GM23338 (cell line): ENCODE results near the gene BAIAP2. TPM values are rescaled to one million over a fixed set of nuclear protein-coding genes. Genes with fewer than 3 reads are reported as not detected.

Experiments used
- ATAC-seq: fragments of 200-7000 bp; cut with Tn5 transposase; 3 replicates; pipeline ENCODE4 v1.9.1; 2020
- DNase-seq: peaks from one replicate; pipeline ENCODE4 v3.0.0-alpha.2; 2015; ENCODE audit warnings: low spot score
- H2AFZ ChIP-seq: fragments of 200-600 bp; sonication (generic); 2 replicates; pipeline ENCODE4 v1.8.0; 2016; ENCODE audit warnings: antibody characterized with exemption, mild to moderate bottlenecking, moderate library complexity
- H3F3A ChIP-seq: fragments of 200-600 bp; sonication (generic); replicated peaks from 2 replicates; pipeline ENCODE4 v1.8.0; 2017; ENCODE audit warnings: antibody characterized with exemption, mixed run types, low read depth
- H3K27ac ChIP-seq: fragments of 200-600 bp; sonication (generic); 2 replicates; pipeline ENCODE4 v1.6.1; 2016; ENCODE audit warnings: low read depth
- H3K27me3 ChIP-seq: fragments of 200-600 bp; sonication (generic); 2 replicates; pipeline ENCODE4 v1.8.0; 2016; ENCODE audit warnings: mild to moderate bottlenecking, mixed run types, moderate library complexity; ENCODE audit not compliant: insufficient read depth
- H3K36me3 ChIP-seq: fragments of 200-600 bp; sonication (generic); 2 replicates; pipeline ENCODE4 v1.8.0; 2016; ENCODE audit warnings: mild to moderate bottlenecking; ENCODE audit not compliant: insufficient read depth
- H3K4me1 ChIP-seq: fragments of 200-600 bp; sonication (generic); 2 replicates; pipeline ENCODE4 v1.8.0; 2016; ENCODE audit warnings: mild to moderate bottlenecking, moderate library complexity; ENCODE audit not compliant: insufficient read depth
- H3K4me2 ChIP-seq: fragments of 200-600 bp; sonication (generic); 2 replicates; pipeline ENCODE4 v1.7.1; 2017; ENCODE audit warnings: mixed run types
- H3K4me3 ChIP-seq: fragments of 200-600 bp; sonication (generic); 2 replicates; pipeline ENCODE4 v1.6.1; 2016; ENCODE audit warnings: mixed run types
- H3K79me2 ChIP-seq: fragments of 200-600 bp; sonication (generic); replicated peaks from 2 replicates; pipeline ENCODE4 v1.8.0; 2017; ENCODE audit warnings: mild to moderate bottlenecking; ENCODE audit not compliant: insufficient read depth
- H3K9me2 ChIP-seq: fragments of 200-600 bp; sonication (generic); 2 replicates; pipeline ENCODE4 v1.8.0; 2017; ENCODE audit not compliant: insufficient read depth
- H4K20me1 ChIP-seq: fragments of 200-600 bp; sonication (generic); replicated peaks from 2 replicates; pipeline ENCODE4 v1.8.0; 2017; ENCODE audit warnings: mild to moderate bottlenecking; ENCODE audit not compliant: insufficient read depth
- H3K27ac Mint-ChIP-seq: 2 replicates; pipeline ENCODE4 v1.8.0; 2020; ENCODE audit warnings: inconsistent platforms, mild to moderate bottlenecking, moderate library complexity, mixed read lengths
- H3K27me3 Mint-ChIP-seq: 3 replicates; pipeline ENCODE4 v1.8.0; 2022; ENCODE audit warnings: low read depth, mild to moderate bottlenecking, moderate library complexity, mixed read lengths, inconsistent platforms; ENCODE audit not compliant: insufficient read depth, poor library complexity
- H3K36me3 Mint-ChIP-seq: 3 replicates; pipeline ENCODE4 v1.8.0; 2021; ENCODE audit warnings: low read depth, mild to moderate bottlenecking, inconsistent platforms, moderate library complexity, mixed read lengths
- H3K4me1 Mint-ChIP-seq: 3 replicates; pipeline ENCODE4 v1.8.0; 2020; ENCODE audit warnings: mild to moderate bottlenecking, inconsistent platforms, mixed read lengths
- H3K4me3 Mint-ChIP-seq: 3 replicates; pipeline ENCODE4 v1.8.0; 2021; ENCODE audit warnings: moderate library complexity, mild to moderate bottlenecking, inconsistent platforms, mixed read lengths
- H3K9me3 Mint-ChIP-seq: 3 replicates; pipeline ENCODE4 v1.8.0; 2020; ENCODE audit warnings: moderate library complexity, mild to moderate bottlenecking, inconsistent platforms, mixed read lengths
- EZH2 ChIP-seq: fragments of 200-600 bp; sonication (generic); IDR thresholded peaks from one replicate; pipeline ENCODE4 v1.8.0; 2017; ENCODE audit warnings: antibody characterized with exemption, mild to moderate bottlenecking, low read depth; ENCODE audit not compliant: unreplicated experiment
- EZH2phosphoT487 ChIP-seq: fragments of 200-600 bp; sonication (generic); IDR thresholded peaks from one replicate; pipeline ENCODE4 v1.8.1; 2018; ENCODE audit warnings: antibody characterized with exemption; ENCODE audit not compliant: unreplicated experiment
- JUNB ChIP-seq: IDR thresholded peaks from one replicate; pipeline ENCODE4 v1.6.1; 2016; ENCODE audit warnings: antibody characterized with exemption; ENCODE audit not compliant: unreplicated experiment
- NANOG ChIP-seq: IDR thresholded peaks from 2 replicates; pipeline ENCODE4 v1.6.1; 2016; ENCODE audit warnings: antibody characterized with exemption, borderline replicate concordance
- POLR2AphosphoS5 ChIP-seq: IDR thresholded peaks from 2 replicates; pipeline ENCODE4 v1.6.1; 2016; ENCODE audit warnings: antibody characterized with exemption, low read depth
- STAT1 ChIP-seq: IDR thresholded peaks from one replicate; pipeline ENCODE4 v1.6.1; 2016; ENCODE audit warnings: antibody characterized with exemption; ENCODE audit not compliant: unreplicated experiment
- ZNF114 ChIP-seq: fragments of 250-450 bp; sonication (Bioruptor Pico); IDR thresholded peaks from 2 replicates; pipeline ENCODE4 v1.5.0; 2020; ENCODE audit warnings: mild to moderate bottlenecking, moderate library complexity
- ZNF331 ChIP-seq: fragments of 250-450 bp; sonication (Bioruptor Pico); IDR thresholded peaks from 2 replicates; pipeline ENCODE4 v1.5.0; 2020; ENCODE audit warnings: low read depth, mild to moderate bottlenecking, moderate library complexity
- polyA plus RNA-seq: library from polyadenylated mRNA; unstranded; fragments of >200 nt; fragmentation: Nextera tagmentation; extraction: Ambion mirVana; gene quantifications from 2 replicates; pipeline ENCODE4 v1.2.1, GENCODE V29; 2016
- total RNA-seq: library from RNA; depleted of rRNA; stranded (reverse); fragments of >200 nt; shearing (Covaris generic); gene quantifications from 2 replicates; pipeline ENCODE4 v1.2.3, GENCODE V29; 2014
- TF ChIP-seq, protein P1 (sequence below): IDR thresholded peaks from one replicate; pipeline ENCODE4 v1.6.1; 2018; ENCODE audit warnings: antibody characterized with exemption; ENCODE audit not compliant: unreplicated experiment
- TF ChIP-seq, protein P2 (sequence below): IDR thresholded peaks from 2 replicates; pipeline ENCODE4 v1.6.1; 2016; ENCODE audit warnings: antibody characterized with exemption
- TF ChIP-seq, protein P3 (sequence below), 2 experiments: fragments of 200-600 bp in 1 of 2; sonication (generic) in 1 of 2; conservative IDR thresholded peaks; 2 replicates each; pipeline versions ENCODE4 v1.5.1 to v1.6.1; 2016 to 2017; ENCODE audit warnings: antibody characterized with exemption in 2 of 2, low read depth in 2 of 2, mild to moderate bottlenecking in 2 of 2, moderate library complexity in 1 of 2

The BAIAP2 gene
- total and polyA plus RNA-seq, 2 experiments from 2014 or later, result 21.7 to 22.7 TPM

DNA sequence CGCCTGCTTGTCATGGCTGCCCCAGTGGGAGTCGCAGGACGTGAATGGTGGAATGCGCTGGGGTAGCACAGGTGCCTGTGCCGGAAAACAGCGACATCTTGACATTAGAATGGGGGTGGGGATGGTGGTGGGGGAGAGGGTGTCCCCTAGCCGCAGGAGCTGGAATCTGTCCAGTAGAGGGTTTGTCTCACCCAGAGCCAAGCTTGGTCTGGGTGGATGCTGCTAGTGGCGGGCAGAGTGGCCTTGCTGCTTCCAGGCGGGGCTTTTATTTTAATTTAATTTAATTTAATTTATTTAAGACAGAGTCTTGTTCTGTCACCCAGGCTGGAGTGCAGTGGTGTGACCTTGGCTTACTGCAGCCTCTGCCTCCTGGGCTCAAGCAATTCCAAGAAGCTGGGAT, 7.7 kb downstream of the BAIAP2 start:
- Histone ChIP-seq H3K79me2 (peaks cover 80% of the 10 kb centered on the region), H4K20me1 (peaks cover 6% of the 10 kb centered on the region), H3K27me3 (no peaks in the 10 kb centered on the region), H3K9me2 (no peaks in the 10 kb centered on the region), H3K4me3 (no peak overlapping the region), H3K27ac (no peak overlapping the region), H3K4me2 (no peak overlapping the region), H3K4me1 (no peaks in the 10 kb centered on the region), H3F3A (peaks cover 4% of the 10 kb centered on the region; the same call in 1 of the 2 replicates), H2AFZ (no peak overlapping the region), H3K36me3 (no peaks in the 10 kb centered on the region)
- Mint-ChIP-seq H3K27ac (no peak overlapping the region), H3K4me3 (no peak overlapping the region), H3K27me3 (peaks cover 15% of the 10 kb centered on the region), H3K4me1 (peaks cover 17% of the 10 kb centered on the region), H3K9me3 (no peaks in the 10 kb centered on the region), H3K36me3 (no peaks in the 10 kb centered on the region)
- TF ChIP-seq, protein P1, sequence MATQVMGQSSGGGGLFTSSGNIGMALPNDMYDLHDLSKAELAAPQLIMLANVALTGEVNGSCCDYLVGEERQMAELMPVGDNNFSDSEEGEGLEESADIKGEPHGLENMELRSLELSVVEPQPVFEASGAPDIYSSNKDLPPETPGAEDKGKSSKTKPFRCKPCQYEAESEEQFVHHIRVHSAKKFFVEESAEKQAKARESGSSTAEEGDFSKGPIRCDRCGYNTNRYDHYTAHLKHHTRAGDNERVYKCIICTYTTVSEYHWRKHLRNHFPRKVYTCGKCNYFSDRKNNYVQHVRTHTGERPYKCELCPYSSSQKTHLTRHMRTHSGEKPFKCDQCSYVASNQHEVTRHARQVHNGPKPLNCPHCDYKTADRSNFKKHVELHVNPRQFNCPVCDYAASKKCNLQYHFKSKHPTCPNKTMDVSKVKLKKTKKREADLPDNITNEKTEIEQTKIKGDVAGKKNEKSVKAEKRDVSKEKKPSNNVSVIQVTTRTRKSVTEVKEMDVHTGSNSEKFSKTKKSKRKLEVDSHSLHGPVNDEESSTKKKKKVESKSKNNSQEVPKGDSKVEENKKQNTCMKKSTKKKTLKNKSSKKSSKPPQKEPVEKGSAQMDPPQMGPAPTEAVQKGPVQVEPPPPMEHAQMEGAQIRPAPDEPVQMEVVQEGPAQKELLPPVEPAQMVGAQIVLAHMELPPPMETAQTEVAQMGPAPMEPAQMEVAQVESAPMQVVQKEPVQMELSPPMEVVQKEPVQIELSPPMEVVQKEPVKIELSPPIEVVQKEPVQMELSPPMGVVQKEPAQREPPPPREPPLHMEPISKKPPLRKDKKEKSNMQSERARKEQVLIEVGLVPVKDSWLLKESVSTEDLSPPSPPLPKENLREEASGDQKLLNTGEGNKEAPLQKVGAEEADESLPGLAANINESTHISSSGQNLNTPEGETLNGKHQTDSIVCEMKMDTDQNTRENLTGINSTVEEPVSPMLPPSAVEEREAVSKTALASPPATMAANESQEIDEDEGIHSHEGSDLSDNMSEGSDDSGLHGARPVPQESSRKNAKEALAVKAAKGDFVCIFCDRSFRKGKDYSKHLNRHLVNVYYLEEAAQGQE, result no peak
- TF ChIP-seq, protein P2, sequence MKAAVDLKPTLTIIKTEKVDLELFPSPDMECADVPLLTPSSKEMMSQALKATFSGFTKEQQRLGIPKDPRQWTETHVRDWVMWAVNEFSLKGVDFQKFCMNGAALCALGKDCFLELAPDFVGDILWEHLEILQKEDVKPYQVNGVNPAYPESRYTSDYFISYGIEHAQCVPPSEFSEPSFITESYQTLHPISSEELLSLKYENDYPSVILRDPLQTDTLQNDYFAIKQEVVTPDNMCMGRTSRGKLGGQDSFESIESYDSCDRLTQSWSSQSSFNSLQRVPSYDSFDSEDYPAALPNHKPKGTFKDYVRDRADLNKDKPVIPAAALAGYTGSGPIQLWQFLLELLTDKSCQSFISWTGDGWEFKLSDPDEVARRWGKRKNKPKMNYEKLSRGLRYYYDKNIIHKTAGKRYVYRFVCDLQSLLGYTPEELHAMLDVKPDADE, result no peak
- no peak for TF ChIP-seq STAT1
- TF ChIP-seq NANOG, result no peak
- TF ChIP-seq JUNB, result no peak
- TF ChIP-seq POLR2AphosphoS5, result no peak
- TF ChIP-seq EZH2phosphoT487, result no peak
- no peak for TF ChIP-seq ZNF331 (CRISPR knock-in tag)
- no peak for TF ChIP-seq ZNF114
- DNase-seq (no peak), ATAC-seq (no peak)

DNA sequence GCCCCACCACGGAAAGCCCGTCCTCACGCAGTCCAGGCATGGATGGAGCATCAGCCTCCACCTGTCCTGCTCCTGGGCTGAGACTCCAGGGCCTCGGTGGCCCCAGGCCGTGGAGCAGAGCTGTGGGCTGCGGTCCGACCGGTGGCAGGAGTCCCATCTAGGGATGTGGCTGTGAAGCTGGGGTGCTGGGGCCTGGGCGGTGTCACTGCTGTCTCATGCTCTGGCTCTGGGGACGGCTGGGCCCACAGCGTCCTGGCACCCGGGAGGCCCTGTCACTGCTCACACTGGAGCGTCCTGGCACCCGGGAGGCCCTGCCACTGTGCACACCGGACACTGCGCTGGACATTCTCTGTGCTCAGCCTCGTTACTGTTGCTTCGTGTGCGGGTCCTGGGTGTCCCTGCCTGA, 8.4 kb downstream of the BAIAP2 start:
- no peak overlapping the region for H3K4me3 Mint-ChIP-seq
- peaks cover 76% of the 10 kb centered on the region for H3K79me2 ChIP-seq
- TF ChIP-seq POLR2AphosphoS5 (no peak), STAT1 (no peak), EZH2 (no peak), ZNF331 (CRISPR knock-in tag) (no peak)
- TF ChIP-seq, protein P2, result no peak
- TF ChIP-seq, protein P3, sequence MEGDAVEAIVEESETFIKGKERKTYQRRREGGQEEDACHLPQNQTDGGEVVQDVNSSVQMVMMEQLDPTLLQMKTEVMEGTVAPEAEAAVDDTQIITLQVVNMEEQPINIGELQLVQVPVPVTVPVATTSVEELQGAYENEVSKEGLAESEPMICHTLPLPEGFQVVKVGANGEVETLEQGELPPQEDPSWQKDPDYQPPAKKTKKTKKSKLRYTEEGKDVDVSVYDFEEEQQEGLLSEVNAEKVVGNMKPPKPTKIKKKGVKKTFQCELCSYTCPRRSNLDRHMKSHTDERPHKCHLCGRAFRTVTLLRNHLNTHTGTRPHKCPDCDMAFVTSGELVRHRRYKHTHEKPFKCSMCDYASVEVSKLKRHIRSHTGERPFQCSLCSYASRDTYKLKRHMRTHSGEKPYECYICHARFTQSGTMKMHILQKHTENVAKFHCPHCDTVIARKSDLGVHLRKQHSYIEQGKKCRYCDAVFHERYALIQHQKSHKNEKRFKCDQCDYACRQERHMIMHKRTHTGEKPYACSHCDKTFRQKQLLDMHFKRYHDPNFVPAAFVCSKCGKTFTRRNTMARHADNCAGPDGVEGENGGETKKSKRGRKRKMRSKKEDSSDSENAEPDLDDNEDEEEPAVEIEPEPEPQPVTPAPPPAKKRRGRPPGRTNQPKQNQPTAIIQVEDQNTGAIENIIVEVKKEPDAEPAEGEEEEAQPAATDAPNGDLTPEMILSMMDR (conservative IDR thresholded peaks at IDR 0.05; ENCODE audit: low read depth in 2 of 2), result no peak
- TF ChIP-seq, protein P1, result no peak

More for the DNA sequence above, 8.4 kb downstream of the BAIAP2 start:
- H3K36me3 Mint-ChIP-seq, result no peaks in the 10 kb centered on the region
- peaks cover 10% of the 10 kb centered on the region for H3K4me1 Mint-ChIP-seq
- Histone ChIP-seq H3K4me3 (no peak overlapping the region), H4K20me1 (peaks cover 6% of the 10 kb centered on the region), H3K9me2 (no peaks in the 10 kb centered on the region), H3K27me3 (no peaks in the 10 kb centered on the region), H3F3A (peaks cover 4% of the 10 kb centered on the region; the same call in 1 of the 2 replicates), H3K27ac (no peak overlapping the region), H3K4me2 (no peak overlapping the region), H2AFZ (no peak overlapping the region), H3K36me3 (no peaks in the 10 kb centered on the region), H3K4me1 (no peaks in the 10 kb centered on the region)
- ATAC-seq (no peak), DNase-seq (no peak)
- H3K9me3 Mint-ChIP-seq, result no peaks in the 10 kb centered on the region
- peaks cover 15% of the 10 kb centered on the region for H3K27me3 Mint-ChIP-seq
- peak overlapping the region; percentile 39; the same call in 1 of the 2 replicates for H3K27ac Mint-ChIP-seq
